SKM-1 (cell line): Measurements from ENCODE around the gene MYO1H.
"Not testable (repeated sequence)": the region's sequence is repeated elsewhere in the genome, so short reads cannot be mapped to it uniquely, and the experiment has no call there.

Experiments used
- DNase-seq: peaks from one replicate; lab custom pipeline; 2025; ENCODE audit not compliant: unreplicated experiment; lab: John Stamatoyannopoulos, UW

The MYO1H gene

GRCh38 chr12:109347589-109347988 is at the start of gene MYO1H:
MYO1H (plus strand) TSS chr12:109347900; CDS start chr12:109347961, 61 bp downstream.
- DNase-seq, result no peak

- no peak for DNase-seq
These were observed 47.9 kb upstream of the MYO1H start for GRCh38 chr12:109299849-109300248.

GRCh38 chr12:109301643-109302168 is 46.0 kb upstream of the MYO1H start:
- no peak for DNase-seq

- DNase-seq, result no peak
These were observed 45.3 kb upstream of the MYO1H start for GRCh38 chr12:109302358-109302757.

- no peak for DNase-seq
These were observed 44.9 kb upstream of the MYO1H start for GRCh38 chr12:109302770-109303169.

- DNase-seq, result no peak
These were observed 43.2 kb upstream of the MYO1H start for GRCh38 chr12:109304485-109304884.

- DNase-seq, result no peak
These were observed 42.2 kb upstream of the MYO1H start for GRCh38 chr12:109305547-109305946.

GRCh38 chr12:109307051-109307450 is 40.6 kb upstream of the MYO1H start:
- no peak for DNase-seq

- no peak for DNase-seq
These were observed 38.9 kb upstream of the MYO1H start, which contains the start of gene FOXN4 for GRCh38 chr12:109308534-109309380. FOXN4 (minus strand) TSS chr12:109309284; CDS start chr12:109308321, 963 bp downstream.

GRCh38 chr12:109309381-109310246 is 38.1 kb upstream of the MYO1H start:
- DNase-seq, result no peak

GRCh38 chr12:109310247-109311125 is 37.2 kb upstream of the MYO1H start:
- DNase-seq, result no peak

- not testable (repeated sequence) for DNase-seq
These were observed 26.4 kb upstream of the MYO1H start for GRCh38 chr12:109321294-109321693.

- DNase-seq, result no peak
These were observed 18.7 kb upstream of the MYO1H start for GRCh38 chr12:109329003-109329402.

- no peak for DNase-seq
These were observed 18.0 kb upstream of the MYO1H start for GRCh38 chr12:109329686-109330085.

- DNase-seq, result no peak
These were observed 17.1 kb upstream of the MYO1H start for GRCh38 chr12:109330282-109331230.

- DNase-seq, result no peak
These were observed 16.3 kb upstream of the MYO1H start for GRCh38 chr12:109331301-109331952.

- DNase-seq, result no peak
These were observed 12.8 kb upstream of the MYO1H start for GRCh38 chr12:109334887-109335286.

GRCh38 chr12:109336593-109336992 is 11.1 kb upstream of the MYO1H start:
- no peak for DNase-seq

GRCh38 chr12:109343677-109344076 is 4.0 kb upstream of the MYO1H start:
- DNase-seq, result no peak
